GM18526 (cell line): ENCODE measurements around the gene TNFRSF4.

Experiments used
- POLR2A ChIP-seq: IDR thresholded peaks from 3 replicates; pipeline ENCODE4 v1.6.1; 2011; ENCODE audit not compliant: insufficient read length; ENCODE audit errors: extremely low read depth

TNFRSF4 gene

GRCh38 chr1:1196431-1197187 is 17.3 kb downstream of the TNFRSF4 start:
- TF ChIP-seq POLR2A = no peak

DNA sequence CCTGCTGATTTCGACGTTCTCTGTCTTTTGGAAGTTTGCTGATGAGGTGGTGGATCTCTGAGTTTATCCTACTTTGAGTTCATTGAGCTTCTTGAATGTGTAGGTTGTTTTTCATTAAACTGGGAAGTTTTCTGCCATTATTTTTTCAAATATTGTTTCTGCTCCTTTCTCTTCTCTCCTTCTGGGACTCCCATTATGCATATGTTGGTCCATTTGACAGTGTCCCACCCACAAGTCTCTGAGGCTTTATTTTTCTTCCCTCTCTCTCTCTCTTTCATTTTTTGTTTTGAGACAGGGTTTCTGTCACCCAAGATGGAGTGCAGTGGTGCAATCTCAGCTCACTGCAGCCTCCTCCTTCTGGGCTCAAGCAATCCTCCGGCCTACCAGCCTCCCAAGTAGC is 19.2 kb downstream of the TNFRSF4 start:
- TF ChIP-seq POLR2A = no peak

DNA sequence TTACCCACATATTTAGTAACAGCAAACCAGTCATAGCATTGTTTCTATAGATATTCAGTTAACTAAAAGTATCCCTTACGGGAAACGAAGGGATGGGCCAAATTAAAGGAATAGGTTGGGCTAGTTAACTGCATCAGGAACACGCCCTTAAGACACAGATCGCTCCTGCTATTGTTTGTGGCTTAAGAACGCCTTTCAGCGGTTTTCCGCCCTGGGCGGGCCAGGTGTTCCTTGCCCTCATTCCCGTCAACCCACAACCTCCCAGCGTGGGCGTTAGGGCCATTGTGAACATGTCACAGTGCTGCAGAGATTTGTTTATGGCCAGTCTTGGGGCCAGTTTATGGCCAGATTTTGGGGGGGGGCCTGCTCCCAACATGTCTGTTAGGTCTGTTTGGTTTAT is 22.2 kb downstream of the TNFRSF4 start:
- no peak for TF ChIP-seq POLR2A

GRCh38 chr1:1189111-1189510 is 24.8 kb downstream of the TNFRSF4 start:
- TF ChIP-seq POLR2A = no peak

DNA sequence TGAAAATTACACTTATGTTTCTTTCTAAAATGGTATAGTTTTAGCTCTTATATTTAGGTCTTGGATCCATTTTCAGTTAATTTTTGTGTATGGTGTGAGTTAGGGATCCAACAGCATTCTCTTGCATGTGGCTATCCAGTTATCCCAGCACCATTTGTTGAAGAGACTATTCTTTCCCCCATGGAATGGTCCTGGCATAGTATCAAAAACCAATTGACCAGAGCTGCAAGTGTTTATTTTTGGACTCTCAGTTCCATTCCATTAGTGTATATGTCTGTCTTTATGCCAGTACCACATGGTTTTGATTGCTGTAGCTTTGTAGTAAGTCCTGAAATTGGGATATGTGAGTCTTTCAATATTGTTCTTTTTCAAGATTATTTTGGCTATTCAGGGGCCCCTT is 26.0 kb downstream of the TNFRSF4 start:
- TF ChIP-seq POLR2A = no peak

DNA sequence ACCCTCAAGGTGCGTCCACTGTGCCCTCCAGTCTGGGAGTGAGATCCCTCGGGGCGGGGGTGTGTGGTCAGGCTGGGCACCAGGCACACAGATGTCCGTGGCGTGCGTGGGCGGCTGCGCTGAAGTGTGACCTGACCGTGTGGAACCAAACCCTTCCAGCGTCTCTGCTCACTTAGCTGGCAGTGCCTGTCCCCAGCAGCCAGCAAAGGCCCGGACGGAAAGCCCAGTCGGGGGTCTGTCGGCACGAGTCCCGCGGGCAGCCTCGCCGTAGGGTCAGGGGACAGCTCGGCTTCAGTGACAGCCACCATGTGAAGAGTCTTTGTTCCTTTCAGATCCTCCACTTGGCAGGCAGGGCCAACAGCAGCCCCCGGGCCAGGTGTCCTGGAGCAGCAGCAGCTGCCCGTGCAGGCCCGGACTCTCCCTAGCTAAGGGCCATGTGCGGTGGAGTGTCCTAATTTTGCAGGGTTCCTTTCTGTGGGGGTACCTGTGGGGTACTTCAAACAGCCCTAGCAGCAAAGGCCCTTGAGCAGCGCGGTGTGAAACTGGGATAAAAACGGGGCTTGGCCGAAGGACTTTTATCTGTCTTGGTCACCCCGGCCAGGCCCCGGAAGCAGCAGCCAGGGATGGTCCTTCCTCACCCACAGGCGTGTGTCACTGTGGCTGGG is 28.7 kb downstream of the TNFRSF4 start:
- no peak for TF ChIP-seq POLR2A

DNA sequence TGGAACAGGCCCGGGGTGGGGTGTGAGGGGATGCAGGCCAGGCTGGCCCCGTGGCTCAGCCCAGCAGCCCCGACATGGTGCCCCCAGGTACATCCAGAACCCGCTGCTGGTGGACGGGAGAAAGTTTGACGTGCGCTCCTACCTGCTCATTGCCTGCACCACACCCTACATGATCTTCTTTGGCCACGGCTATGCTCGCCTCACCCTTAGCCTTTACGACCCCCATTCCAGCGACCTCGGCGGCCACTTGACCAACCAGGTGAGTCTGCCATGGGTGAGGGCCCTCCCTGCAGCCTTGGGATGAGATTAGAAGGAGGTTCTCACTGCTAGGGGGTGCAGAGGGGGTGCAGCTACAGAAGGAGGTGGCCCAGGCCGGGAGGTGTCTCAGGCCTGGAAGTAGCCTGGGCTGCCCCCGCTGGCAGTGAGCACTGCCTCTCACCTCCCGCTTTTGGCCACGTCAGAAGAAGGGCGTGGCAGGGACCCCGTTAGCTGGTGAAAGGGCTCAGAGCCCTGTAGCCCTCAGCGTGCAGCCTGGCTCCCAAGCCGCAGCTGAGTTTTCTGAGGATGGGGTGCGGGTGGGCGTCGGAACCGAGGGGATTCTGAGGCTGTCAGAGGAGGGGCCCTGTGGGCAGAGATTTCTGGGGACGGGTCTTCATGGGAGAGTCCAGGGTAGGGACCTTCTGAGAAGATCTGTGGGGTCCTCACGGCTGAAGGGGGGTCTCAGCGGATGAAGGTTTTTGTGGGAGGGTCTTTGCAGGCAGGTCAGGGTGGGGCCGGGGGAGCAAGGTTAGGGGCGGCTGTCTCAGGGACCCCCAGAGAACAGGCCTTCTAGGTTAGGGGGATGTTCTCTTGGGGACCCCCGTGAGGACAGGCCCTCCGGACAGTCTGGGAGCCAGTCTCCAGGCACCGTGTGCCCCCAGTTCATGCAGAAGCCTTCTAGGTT is 29.8 kb downstream of the TNFRSF4 start:
- no peak for TF ChIP-seq POLR2A

DNA sequence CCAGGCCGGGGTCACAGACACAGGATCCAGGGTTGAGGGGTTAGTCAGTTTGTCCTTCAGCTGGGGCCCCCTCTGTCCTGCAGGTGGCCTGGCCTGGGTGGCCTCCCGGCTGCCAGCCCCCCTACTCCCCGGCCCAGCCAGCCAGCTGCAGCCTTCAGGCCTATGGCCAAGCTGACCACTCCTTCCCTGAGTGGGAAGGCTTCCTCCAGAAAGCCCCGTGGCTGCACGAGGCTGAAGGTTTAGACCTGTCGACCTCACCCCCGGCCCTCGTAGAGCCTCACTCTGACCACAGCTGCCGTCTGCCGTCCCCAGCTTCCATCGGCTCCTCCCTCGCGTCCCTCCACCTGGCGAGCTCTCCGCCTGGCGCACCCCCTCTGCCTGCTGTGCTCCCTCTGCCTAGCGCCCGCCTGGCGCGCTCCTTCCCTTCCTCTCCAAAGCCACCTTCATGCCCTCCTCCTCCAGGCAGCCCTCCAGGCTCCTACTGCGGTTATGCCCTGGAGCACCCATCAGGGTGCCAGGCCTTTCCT is 30.7 kb downstream of the TNFRSF4 start:
- no peak for TF ChIP-seq POLR2A

DNA sequence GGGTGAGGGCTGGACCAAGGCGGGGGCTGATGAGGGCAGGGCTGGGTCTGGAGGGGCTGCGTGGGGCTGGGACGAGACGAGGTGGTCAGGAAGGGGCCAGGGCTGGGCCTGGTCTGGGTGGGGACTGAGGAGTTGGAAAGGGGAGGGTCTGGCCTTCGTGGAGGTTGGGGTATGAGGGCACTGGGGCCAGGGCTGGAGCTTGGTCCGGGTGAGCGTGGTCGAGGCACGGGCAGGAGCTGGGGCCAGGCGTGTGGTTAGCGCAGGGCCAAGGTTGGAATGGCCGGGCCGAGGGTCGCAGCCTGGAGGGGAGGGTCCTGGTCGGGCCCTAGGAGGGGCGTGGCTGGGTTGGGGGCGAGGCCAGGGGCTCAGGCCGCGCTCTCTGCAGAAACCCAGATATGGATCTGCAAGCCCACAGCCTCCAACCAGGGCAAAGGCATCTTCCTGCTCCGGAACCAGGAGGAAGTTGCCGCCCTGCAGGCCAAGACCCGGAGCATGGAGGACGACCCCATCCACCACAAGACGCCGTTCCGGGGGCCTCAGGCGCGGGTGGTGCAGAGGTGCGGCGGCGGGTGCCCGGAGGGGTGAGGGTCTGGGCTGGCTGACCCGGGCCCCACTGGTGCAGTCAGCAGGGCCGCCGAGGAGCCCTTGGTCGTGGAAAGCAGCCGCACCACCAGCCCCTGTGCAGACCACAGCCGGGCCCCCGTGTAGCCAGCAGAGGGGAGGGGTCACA is 31.3 kb downstream of the TNFRSF4 start:
- TF ChIP-seq POLR2A = no peak

DNA sequence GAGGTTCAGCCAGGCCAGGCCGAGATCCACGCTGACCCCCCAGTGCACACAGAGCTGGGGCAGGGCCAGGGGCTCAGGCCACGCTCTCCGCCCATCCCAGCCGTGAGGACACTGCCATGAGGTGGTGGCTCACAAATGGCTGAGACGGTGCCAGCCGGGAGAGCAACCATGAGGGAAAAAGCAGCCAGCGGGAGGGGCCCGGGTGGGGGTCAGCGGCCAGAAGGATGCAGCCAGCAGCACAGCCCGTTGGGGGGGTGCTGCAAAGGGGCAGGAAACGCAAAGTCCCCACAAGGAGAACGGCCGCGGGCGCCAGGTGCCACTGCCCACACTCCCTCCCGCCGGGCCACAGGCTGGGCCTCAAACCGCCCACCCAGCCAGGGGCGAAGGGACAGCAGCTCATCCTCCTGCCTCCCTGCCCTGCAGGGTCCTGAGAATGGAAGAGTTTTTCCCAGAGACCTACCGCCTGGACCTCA is 32.0 kb downstream of the TNFRSF4 start:
- no peak for TF ChIP-seq POLR2A

GRCh38 chr1:1181129-1181937 is 32.6 kb downstream of the TNFRSF4 start:
- no peak for TF ChIP-seq POLR2A

DNA sequence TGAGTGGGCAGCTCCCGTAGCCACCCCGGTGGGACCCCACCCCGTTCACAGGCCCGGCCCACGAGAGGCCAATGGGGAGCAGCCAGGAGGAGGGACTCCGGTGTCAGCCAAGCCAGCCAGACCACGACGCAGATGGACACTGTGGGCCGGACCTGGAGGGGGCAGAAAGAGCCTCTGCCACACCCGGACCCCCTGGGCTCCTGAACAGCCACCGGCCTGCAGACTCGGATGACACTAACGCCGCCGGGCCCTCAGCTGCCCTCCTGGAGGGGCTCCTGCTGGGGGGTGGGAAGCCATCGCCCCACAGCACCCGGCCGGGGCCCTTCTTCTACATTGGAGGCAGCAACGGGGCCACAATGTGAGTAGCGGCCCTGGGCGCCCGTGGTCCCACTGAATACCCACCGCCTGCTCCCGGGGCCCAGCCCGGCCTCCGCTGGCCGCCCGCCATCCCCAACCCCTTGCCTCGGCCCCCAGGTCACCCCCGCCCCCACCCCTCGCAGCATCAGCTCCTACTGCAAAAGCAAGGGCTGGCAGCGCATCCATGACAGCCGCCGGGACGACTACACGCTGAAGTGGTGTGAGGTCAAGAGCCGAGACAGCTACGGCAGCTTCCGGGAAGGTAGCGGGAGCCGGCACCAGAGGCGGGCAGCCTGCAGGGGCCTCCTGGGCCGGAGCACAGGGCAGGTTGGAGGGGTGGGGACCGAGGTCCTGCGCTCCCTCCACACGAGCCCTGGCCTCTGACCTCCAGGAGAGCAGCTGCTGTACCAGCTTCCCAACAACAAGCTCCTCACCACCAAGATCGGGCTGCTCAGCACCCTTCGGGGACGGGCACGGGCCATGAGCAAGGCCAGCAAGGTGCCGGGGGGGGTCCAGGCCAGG is 33.7 kb downstream of the TNFRSF4 start:
- no peak for TF ChIP-seq POLR2A

GRCh38 chr1:1179346-1179982 is 34.5 kb downstream of the TNFRSF4 start:
- no peak for TF ChIP-seq POLR2A
